Activated naive CD8-positive, alpha-beta T cell treated with anti-CD3 and anti-CD28 coated beads, Interleukin-2, amount 10 ng/mL, durations not matched to agents 7 days and 5 days (primary cell): ENCODE measurements around the gene RBL2. TPM values are rescaled to one million over a fixed set of nuclear protein-coding genes. Genes with fewer than 3 reads are reported as not detected.

Source experiments
- ATAC-seq: fragments of 150-1000 bp; cut with Tn5 transposase; one replicate; pipeline ENCODE4 v1.10.0; 2021; ENCODE audit warnings: low read depth, moderate library complexity
- POLR2A ChIA-PET: fragments of 350-600 bp; sonication (Branson Sonifier 250); formaldehyde crosslinking; loops from one replicate; lab custom pipeline; 2021; ENCODE audit warnings: antibody characterized with exemption; lab: Charles Lee
- DNase-seq: peaks from one replicate; pipeline ENCODE4 v3.0.0; 2021
- H3K27ac Mint-ChIP-seq: one replicate; pipeline ENCODE4 v1.8.0; 2022; ENCODE audit warnings: mild to moderate bottlenecking, mixed read lengths
- H3K27me3 Mint-ChIP-seq: one replicate; pipeline ENCODE4 v1.8.0; 2022; ENCODE audit warnings: mild to moderate bottlenecking, moderate library complexity, mixed read lengths
- H3K36me3 Mint-ChIP-seq: one replicate; pipeline ENCODE4 v1.8.0; 2021; ENCODE audit warnings: mild to moderate bottlenecking, mixed read lengths
- H3K4me1 Mint-ChIP-seq: one replicate; pipeline ENCODE4 v1.8.0; 2021; ENCODE audit warnings: mixed read lengths
- H3K4me3 Mint-ChIP-seq: one replicate; pipeline ENCODE4 v1.8.0; 2022; ENCODE audit warnings: mild to moderate bottlenecking, moderate library complexity, mixed read lengths
- H3K9me3 Mint-ChIP-seq: one replicate; pipeline ENCODE4 v1.8.0; 2021; ENCODE audit warnings: mixed read lengths
- total RNA-seq, 2 experiments: library from RNA; stranded (reverse); gene quantifications; one replicate each; pipeline ENCODE4 v1.2.3, GENCODE V29; 2021

The RBL2 gene
- total RNA-seq, 2 experiments from 2014 or later: 248 to 263 TPM

- DNase-seq (peak; percentile 44), ATAC-seq (peak; percentile 77)
- POLR2A ChIA-PET: interaction anchor here (0.6 to 16.2 kb wide), 13 partner anchors 9 to 402 kb away, joined by 3 to 183 read pairs (median 3); partner anchors contain the start of genes AKTIP and RBL2
- no peaks in the 10 kb centered on the region for H3K9me3 Mint-ChIP-seq
- H3K4me3 Mint-ChIP-seq: peak overlapping the region; percentile 84
- no peaks in the 10 kb centered on the region for H3K27me3 Mint-ChIP-seq
- peak overlapping the region; percentile 86 for H3K27ac Mint-ChIP-seq
- peaks cover 65% of the 10 kb centered on the region for H3K36me3 Mint-ChIP-seq
- peaks cover 72% of the 10 kb centered on the region for H3K4me1 Mint-ChIP-seq
These were observed 23.4 kb downstream of the RBL2 start for GRCh38 chr16:53457670-53458069.

- H3K9me3 Mint-ChIP-seq: no peaks in the 10 kb centered on the region
- ATAC-seq (no peak), DNase-seq (no peak)
- POLR2A ChIA-PET: interaction anchor here (16.2 kb wide), 1 partner anchor 22 kb away, joined by 183 read pairs; the partner anchor contains the start of gene RBL2
- peaks cover 69% of the 10 kb centered on the region for H3K36me3 Mint-ChIP-seq
- H3K4me1 Mint-ChIP-seq: peaks cover 68% of the 10 kb centered on the region
- H3K27ac Mint-ChIP-seq: peak overlapping the region; percentile 86
- no peaks in the 10 kb centered on the region for H3K27me3 Mint-ChIP-seq
- peak overlapping the region; percentile 84 for H3K4me3 Mint-ChIP-seq
These were observed 24.4 kb downstream of the RBL2 start for GRCh38 chr16:53458635-53459034.

GRCh38 chr16:53465606-53466280, 31.5 kb downstream of the RBL2 start:
- H3K4me3 Mint-ChIP-seq: no peak overlapping the region
- no peaks in the 10 kb centered on the region for H3K9me3 Mint-ChIP-seq
- H3K36me3 Mint-ChIP-seq: peaks cover 45% of the 10 kb centered on the region
- peaks cover 19% of the 10 kb centered on the region for H3K4me1 Mint-ChIP-seq
- POLR2A ChIA-PET: interaction anchor here (0.6 kb wide), 1 partner anchor 152 kb away, joined by 3 read pairs; no protein-coding TSS in a partner anchor
- no peaks in the 10 kb centered on the region for H3K27me3 Mint-ChIP-seq
- peak overlapping the region; percentile 27 for H3K27ac Mint-ChIP-seq
- ATAC-seq: no peak
- DNase-seq: no peak

GRCh38 chr16:53476867-53477266, 42.6 kb downstream of the RBL2 start:
- Mint-ChIP-seq H3K4me3 (peak overlapping the region; percentile 60), H3K9me3 (peaks cover 7% of the 10 kb centered on the region), H3K4me1 (peaks cover 26% of the 10 kb centered on the region)

GRCh38 chr16:53478965-53479364, 44.7 kb downstream of the RBL2 start:
- Mint-ChIP-seq H3K4me1 (peaks cover 28% of the 10 kb centered on the region), H3K27ac (no peak overlapping the region), H3K4me3 (no peak overlapping the region), H3K27me3 (no peaks in the 10 kb centered on the region), H3K9me3 (peaks cover 12% of the 10 kb centered on the region), H3K36me3 (peaks cover 86% of the 10 kb centered on the region)
- POLR2A ChIA-PET: interaction anchor here (0.5 to 1.8 kb wide), 2 partner anchors 29 to 43 kb away, joined by 3 to 4 read pairs; no protein-coding TSS in a partner anchor
- DNase-seq (no peak), ATAC-seq (no peak)

More at GRCh38 chr16:53476867-53477266, 42.6 kb downstream of the RBL2 start:
- ATAC-seq: no peak
- peak overlapping the region; percentile 68 for H3K27ac Mint-ChIP-seq
- H3K27me3 Mint-ChIP-seq: no peaks in the 10 kb centered on the region
- peaks cover 87% of the 10 kb centered on the region for H3K36me3 Mint-ChIP-seq
- no peak for DNase-seq
- POLR2A ChIA-PET: interaction anchor here (0.6 to 1.2 kb wide), 5 partner anchors 20 to 180 kb away, joined by 3 to 4 read pairs (median 3); partner anchors contain the start of gene AKTIP

GRCh38 chr16:53480394-53480793, 46.1 kb downstream of the RBL2 start:
- H3K27me3 Mint-ChIP-seq: no peaks in the 10 kb centered on the region
- H3K4me3 Mint-ChIP-seq: no peak overlapping the region
- no peak overlapping the region for H3K27ac Mint-ChIP-seq
- POLR2A ChIA-PET: interaction anchor here (1.0 to 1.8 kb wide), 3 partner anchors 23 to 46 kb away, joined by 3 to 4 read pairs (median 4); partner anchors contain the start of gene RBL2
- DNase-seq (no peak), ATAC-seq (no peak)
- H3K9me3 Mint-ChIP-seq: peaks cover 21% of the 10 kb centered on the region
- peaks cover 23% of the 10 kb centered on the region for H3K4me1 Mint-ChIP-seq
- H3K36me3 Mint-ChIP-seq: peaks cover 90% of the 10 kb centered on the region

GRCh38 chr16:53482123-53482522, 47.9 kb downstream of the RBL2 start:
- Mint-ChIP-seq H3K4me1 (peaks cover 15% of the 10 kb centered on the region), H3K4me3 (no peak overlapping the region), H3K27ac (peak overlapping the region; percentile 26), H3K9me3 (peaks cover 24% of the 10 kb centered on the region), H3K36me3 (peaks cover 91% of the 10 kb centered on the region), H3K27me3 (no peaks in the 10 kb centered on the region)
- no peak for DNase-seq
- ATAC-seq: no peak
- POLR2A ChIA-PET: interaction anchor here (1.1 to 1.5 kb wide), 4 partner anchors 12 to 45 kb away, joined by 3 to 5 read pairs (median 4); no protein-coding TSS in a partner anchor

- ATAC-seq: no peak
- peaks cover 84% of the 10 kb centered on the region for H3K36me3 Mint-ChIP-seq
- H3K4me1 Mint-ChIP-seq: peaks cover 12% of the 10 kb centered on the region
- no peak overlapping the region for H3K27ac Mint-ChIP-seq
- H3K27me3 Mint-ChIP-seq: no peaks in the 10 kb centered on the region
- no peak overlapping the region for H3K4me3 Mint-ChIP-seq
- peaks cover 20% of the 10 kb centered on the region for H3K9me3 Mint-ChIP-seq
- DNase-seq: no peak
- POLR2A ChIA-PET: no interaction called here
These were observed 50.3 kb downstream of the RBL2 start for GRCh38 chr16:53484542-53484941.

GRCh38 chr16:53486230-53486629, 52.0 kb downstream of the RBL2 start:
- Mint-ChIP-seq H3K36me3 (peaks cover 77% of the 10 kb centered on the region), H3K4me1 (peaks cover 14% of the 10 kb centered on the region), H3K9me3 (peaks cover 20% of the 10 kb centered on the region), H3K27me3 (no peaks in the 10 kb centered on the region), H3K27ac (no peak overlapping the region), H3K4me3 (no peak overlapping the region)
- DNase-seq: no peak
- ATAC-seq: no peak
- POLR2A ChIA-PET: interaction anchor here (1.0 kb wide), 1 partner anchor 17 kb away, joined by 3 read pairs; the partner anchor contains the start of gene AKTIP

- peaks cover 14% of the 10 kb centered on the region for H3K4me1 Mint-ChIP-seq
- ATAC-seq (no peak), DNase-seq (no peak)
- no peaks in the 10 kb centered on the region for H3K27me3 Mint-ChIP-seq
- H3K27ac Mint-ChIP-seq: no peak overlapping the region
- H3K4me3 Mint-ChIP-seq: no peak overlapping the region
- peaks cover 9% of the 10 kb centered on the region for H3K9me3 Mint-ChIP-seq
- POLR2A ChIA-PET: interaction anchor here (0.6 to 1.4 kb wide), 4 partner anchors 9 to 343 kb away, joined by 3 to 4 read pairs (median 4); no protein-coding TSS in a partner anchor
- peaks cover 61% of the 10 kb centered on the region for H3K36me3 Mint-ChIP-seq
These were observed 55.5 kb downstream of the RBL2 start for GRCh38 chr16:53489755-53490154.

GRCh38 chr16:53492503-53492902, 58.2 kb downstream of the RBL2 start:
- H3K9me3 Mint-ChIP-seq: no peaks in the 10 kb centered on the region
- H3K4me1 Mint-ChIP-seq: peaks cover 21% of the 10 kb centered on the region
- POLR2A ChIA-PET: interaction anchor here (1.2 kb wide), 1 partner anchor 21 kb away, joined by 3 read pairs; no protein-coding TSS in a partner anchor
- no peak overlapping the region for H3K4me3 Mint-ChIP-seq
- H3K36me3 Mint-ChIP-seq: peaks cover 58% of the 10 kb centered on the region
- DNase-seq: no peak
- ATAC-seq: no peak
- H3K27me3 Mint-ChIP-seq: no peaks in the 10 kb centered on the region
- no peak overlapping the region for H3K27ac Mint-ChIP-seq

- no peak for DNase-seq
- POLR2A ChIA-PET: interaction anchor here (1.3 kb wide), 1 partner anchor 37 kb away, joined by 3 read pairs; no protein-coding TSS in a partner anchor
- Mint-ChIP-seq H3K4me1 (peaks cover 26% of the 10 kb centered on the region), H3K27ac (no peak overlapping the region), H3K36me3 (peaks cover 64% of the 10 kb centered on the region), H3K27me3 (no peaks in the 10 kb centered on the region), H3K9me3 (no peaks in the 10 kb centered on the region), H3K4me3 (no peak overlapping the region)
- no peak for ATAC-seq
These were observed 60.4 kb downstream of the RBL2 start for GRCh38 chr16:53494636-53495035.

GRCh38 chr16:53495325-53495724, 61.1 kb downstream of the RBL2 start:
- POLR2A ChIA-PET: interaction anchor here (1.3 kb wide), 1 partner anchor 38 kb away, joined by 3 read pairs; no protein-coding TSS in a partner anchor
- no peak overlapping the region for H3K4me3 Mint-ChIP-seq
- peaks cover 65% of the 10 kb centered on the region for H3K36me3 Mint-ChIP-seq
- peaks cover 28% of the 10 kb centered on the region for H3K4me1 Mint-ChIP-seq
- H3K27me3 Mint-ChIP-seq: no peaks in the 10 kb centered on the region
- ATAC-seq (peak; percentile 37), DNase-seq (no peak)
- H3K9me3 Mint-ChIP-seq: no peaks in the 10 kb centered on the region
- no peak overlapping the region for H3K27ac Mint-ChIP-seq
